Caco-2 (cell line): ENCODE data around the gene SETX. TPM values are rescaled to one million over a fixed set of nuclear protein-coding genes. Genes with fewer than 3 reads are reported as not detected.

Experiments used
- BruUV-seq: library from RNA; stranded (reverse); fragments of 400-500 nt; replicated peaks from 2 replicates; lab custom pipeline; 2021; lab: Mats Ljungman, UMichigan
- CTCF ChIA-PET: fragments of 300-600 bp; sonication (Branson Sonifier 250); formaldehyde crosslinking; loops from one replicate; lab custom pipeline; 2022; ENCODE audit warnings: antibody characterized with exemption; lab: Charles Lee
- POLR2A ChIA-PET: fragments of 300-600 bp; sonication (Branson Sonifier 250); formaldehyde crosslinking; loops from one replicate; lab custom pipeline; 2022; ENCODE audit warnings: antibody characterized with exemption; lab: Charles Lee
- DNase-seq, 2 experiments: peaks; one replicate each; pipeline versions ENCODE4 v3.0.0 to v3.0.0-alpha.2; 2020 to 2022
- H3K27me3 ChIP-seq: replicated peaks from 2 replicates; pipeline ENCODE4 v1.6.0; 2011; ENCODE audit warnings: low read length; ENCODE audit not compliant: control insufficient read depth, insufficient read depth
- H3K36me3 ChIP-seq: 2 replicates; pipeline ENCODE4 v1.5.1; 2011; ENCODE audit warnings: low read length; ENCODE audit not compliant: control insufficient read depth, insufficient read depth
- H3K4me1 ChIP-seq: fragments of 250-450 bp; sonication (Bioruptor Pico); 2 replicates; pipeline ENCODE4 v1.5.1; 2020; ENCODE audit warnings: mild to moderate bottlenecking
- H3K4me3 ChIP-seq: 2 replicates; pipeline ENCODE4 v1.5.1; 2011; ENCODE audit warnings: low read depth, mild to moderate bottlenecking, control low read depth, low read length
- H3K9me3 ChIP-seq: fragments of 250-450 bp; sonication (Bioruptor Pico); 2 replicates; pipeline ENCODE4 v1.5.1; 2020; ENCODE audit warnings: mild to moderate bottlenecking, moderate library complexity
- H3K27ac Mint-ChIP-seq: one replicate; pipeline ENCODE4 v1.8.0; 2022; ENCODE audit warnings: mixed read lengths; ENCODE audit not compliant: unreplicated experiment
- H3K27me3 Mint-ChIP-seq: one replicate; pipeline ENCODE4 v1.8.0; 2022; ENCODE audit warnings: mixed read lengths; ENCODE audit not compliant: insufficient read depth, unreplicated experiment
- H3K36me3 Mint-ChIP-seq: one replicate; pipeline ENCODE4 v1.8.0; 2022; ENCODE audit warnings: mild to moderate bottlenecking, mixed read lengths; ENCODE audit not compliant: insufficient read depth, unreplicated experiment
- H3K4me1 Mint-ChIP-seq: one replicate; pipeline ENCODE4 v1.8.0; 2022; ENCODE audit warnings: low read depth, mixed read lengths; ENCODE audit not compliant: unreplicated experiment
- H3K4me3 Mint-ChIP-seq: one replicate; pipeline ENCODE4 v1.8.0; 2022; ENCODE audit warnings: mild to moderate bottlenecking, moderate library complexity, mixed read lengths; ENCODE audit not compliant: unreplicated experiment
- H3K9me3 Mint-ChIP-seq: one replicate; pipeline ENCODE4 v1.8.0; 2022; ENCODE audit warnings: mixed read lengths; ENCODE audit not compliant: unreplicated experiment
- intact Hi-C: fragments of 100-400 bp; cut with micrococcal nuclease; formaldehyde crosslinking; loops from one replicate; pipeline ENCODE4 v1.10.0; 2022; ENCODE audit not compliant: unreplicated experiment
- total RNA-seq: library from RNA; stranded (reverse); gene quantifications from 2 replicates; pipeline ENCODE4 v1.2.3, GENCODE V29; 2022
- TF ChIP-seq, protein P1 (sequence below), 2 experiments: fragments of 200-600 bp in 1 of 2; IDR thresholded peaks; 1 replicate in 1 of 2; 2 replicates in 1 of 2; pipeline versions ENCODE4 v1.5.1 to v1.8.0; 2011 to 2022; ENCODE audit warnings: antibody characterized with exemption in 1 of 2, control low read depth in 1 of 2, inconsistent platforms in 1 of 2, low read depth in 1 of 2, low read length in 1 of 2, mild to moderate bottlenecking in 1 of 2, moderate library complexity in 1 of 2; ENCODE audit not compliant: insufficient read depth in 1 of 2, severe bottlenecking in 1 of 2, unreplicated experiment in 1 of 2

SETX gene
- total RNA-seq, 1 experiment from 2014 or later, result 31.1 TPM

DNA sequence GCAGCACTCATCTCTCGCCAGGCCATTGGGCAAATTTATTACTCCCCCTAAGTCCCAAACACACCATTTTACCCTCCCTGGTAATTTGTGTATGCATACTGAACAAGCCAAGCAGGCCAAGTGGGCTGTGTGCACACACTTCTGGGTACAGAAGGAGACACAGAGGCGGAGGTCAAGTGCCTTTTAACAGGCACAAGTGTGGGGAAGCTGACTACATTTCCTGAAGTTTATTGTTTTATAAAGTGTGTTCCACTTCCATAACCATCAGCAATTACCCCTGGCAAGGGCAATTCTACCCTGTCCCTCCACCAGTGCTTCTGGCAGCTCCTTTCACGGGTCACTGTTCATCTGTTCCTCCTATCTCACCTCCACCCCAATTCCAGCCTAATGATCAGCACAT lies 93.9 kb downstream of the SETX start:
- BruUV-seq, result no TSS peak
- Histone ChIP-seq H3K36me3 (peaks cover 1% of the 10 kb centered on the region), H3K27me3 (no peaks in the 10 kb centered on the region), H3K4me3 (no peak overlapping the region), H3K4me1 (no peaks in the 10 kb centered on the region), H3K9me3 (no peaks in the 10 kb centered on the region)
- TF ChIP-seq, protein P1, sequence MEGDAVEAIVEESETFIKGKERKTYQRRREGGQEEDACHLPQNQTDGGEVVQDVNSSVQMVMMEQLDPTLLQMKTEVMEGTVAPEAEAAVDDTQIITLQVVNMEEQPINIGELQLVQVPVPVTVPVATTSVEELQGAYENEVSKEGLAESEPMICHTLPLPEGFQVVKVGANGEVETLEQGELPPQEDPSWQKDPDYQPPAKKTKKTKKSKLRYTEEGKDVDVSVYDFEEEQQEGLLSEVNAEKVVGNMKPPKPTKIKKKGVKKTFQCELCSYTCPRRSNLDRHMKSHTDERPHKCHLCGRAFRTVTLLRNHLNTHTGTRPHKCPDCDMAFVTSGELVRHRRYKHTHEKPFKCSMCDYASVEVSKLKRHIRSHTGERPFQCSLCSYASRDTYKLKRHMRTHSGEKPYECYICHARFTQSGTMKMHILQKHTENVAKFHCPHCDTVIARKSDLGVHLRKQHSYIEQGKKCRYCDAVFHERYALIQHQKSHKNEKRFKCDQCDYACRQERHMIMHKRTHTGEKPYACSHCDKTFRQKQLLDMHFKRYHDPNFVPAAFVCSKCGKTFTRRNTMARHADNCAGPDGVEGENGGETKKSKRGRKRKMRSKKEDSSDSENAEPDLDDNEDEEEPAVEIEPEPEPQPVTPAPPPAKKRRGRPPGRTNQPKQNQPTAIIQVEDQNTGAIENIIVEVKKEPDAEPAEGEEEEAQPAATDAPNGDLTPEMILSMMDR (IDR thresholded peaks at IDR 0.05; ENCODE audit: insufficient read depth in 1 of 2, low read depth in 1 of 2, low read length in 1 of 2, severe bottlenecking in 1 of 2, unreplicated experiment in 1 of 2), result no peak
- intact Hi-C loops, result no loop called here
- H3K4me1 Mint-ChIP-seq, result no peaks in the 10 kb centered on the region
- H3K36me3 Mint-ChIP-seq, result peaks cover 42% of the 10 kb centered on the region
- CTCF ChIA-PET, result no interaction called here
- H3K4me3 Mint-ChIP-seq, result no peak overlapping the region
- H3K27ac Mint-ChIP-seq, result no peak overlapping the region
- no peak for DNase-seq
- no peaks in the 10 kb centered on the region for H3K27me3 Mint-ChIP-seq
- POLR2A ChIA-PET, result no interaction called here
- H3K9me3 Mint-ChIP-seq, result no peaks in the 10 kb centered on the region

DNA sequence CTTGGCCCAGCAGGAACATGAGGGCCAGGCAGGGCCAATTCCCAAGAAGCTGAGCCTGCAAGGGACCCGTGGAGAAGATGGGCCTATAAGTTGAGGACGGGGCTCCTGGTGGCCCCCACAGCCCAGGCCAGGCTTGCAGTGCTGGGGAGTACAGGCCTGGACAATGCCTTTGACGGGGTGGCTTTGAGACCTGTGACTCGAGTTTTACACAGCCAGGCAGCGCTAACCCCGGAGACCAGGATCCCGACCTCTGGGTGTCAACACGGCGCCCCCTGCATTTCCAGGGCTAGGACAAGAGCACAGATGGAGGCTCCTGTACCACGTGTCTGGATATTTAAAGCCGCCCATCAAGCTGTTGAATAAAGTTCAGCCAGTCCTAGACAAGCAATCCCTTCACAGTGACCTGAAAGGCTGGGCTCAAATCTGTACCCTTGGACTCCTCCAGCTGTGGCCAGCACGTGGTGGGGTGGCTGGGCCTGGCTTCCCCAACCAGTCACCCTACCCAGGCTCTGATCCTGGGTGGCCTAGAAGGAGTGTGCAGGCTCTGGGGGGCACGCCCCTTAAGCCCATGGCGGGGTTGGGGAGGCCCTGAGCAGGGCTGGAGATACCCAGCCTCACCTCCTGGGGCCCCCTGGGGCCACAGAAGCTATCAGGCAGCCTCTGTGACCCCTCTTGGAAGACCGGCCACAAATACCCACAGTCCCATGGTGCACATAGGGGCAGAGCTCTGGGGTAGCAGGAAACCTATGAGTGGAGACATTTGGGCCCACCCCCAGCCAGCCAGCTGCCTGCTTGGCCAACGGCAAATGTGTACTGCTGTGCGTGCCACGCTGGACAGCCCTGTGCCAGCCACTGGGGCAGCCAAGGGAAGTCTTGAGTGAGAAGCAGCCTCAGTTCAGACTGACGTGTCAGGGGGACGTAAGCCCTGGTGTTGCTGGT lies 104.2 kb downstream of the SETX start:
- TF ChIP-seq, protein P1 (IDR thresholded peaks at IDR 0.05; ENCODE audit: insufficient read depth in 1 of 2, low read depth in 1 of 2, low read length in 1 of 2, severe bottlenecking in 1 of 2, unreplicated experiment in 1 of 2), result no peak
- Histone ChIP-seq H3K9me3 (peaks cover 6% of the 10 kb centered on the region; the same call in 1 of the 2 replicates), H3K36me3 (no peaks in the 10 kb centered on the region), H3K27me3 (no peaks in the 10 kb centered on the region), H3K4me3 (no peak overlapping the region), H3K4me1 (no peaks in the 10 kb centered on the region)
- intact Hi-C loops, result loop anchor here (5.0 kb wide), 1 partner anchor 488 kb away; no protein-coding TSS in a partner anchor
- DNase-seq, result peak in 1 of 2 experiments; percentile 14
- no peak overlapping the region for H3K27ac Mint-ChIP-seq
- BruUV-seq, result no TSS peak
- no peaks in the 10 kb centered on the region for H3K9me3 Mint-ChIP-seq
- ChIA-PET CTCF (no interaction called here), POLR2A (interaction anchor here (0.5 kb wide), 1 partner anchor 118 kb away, joined by 3 read pairs; no protein-coding TSS in a partner anchor)
- no peaks in the 10 kb centered on the region for H3K36me3 Mint-ChIP-seq
- H3K4me1 Mint-ChIP-seq, result no peaks in the 10 kb centered on the region
- H3K27me3 Mint-ChIP-seq, result no peaks in the 10 kb centered on the region
- no peak overlapping the region for H3K4me3 Mint-ChIP-seq

DNA sequence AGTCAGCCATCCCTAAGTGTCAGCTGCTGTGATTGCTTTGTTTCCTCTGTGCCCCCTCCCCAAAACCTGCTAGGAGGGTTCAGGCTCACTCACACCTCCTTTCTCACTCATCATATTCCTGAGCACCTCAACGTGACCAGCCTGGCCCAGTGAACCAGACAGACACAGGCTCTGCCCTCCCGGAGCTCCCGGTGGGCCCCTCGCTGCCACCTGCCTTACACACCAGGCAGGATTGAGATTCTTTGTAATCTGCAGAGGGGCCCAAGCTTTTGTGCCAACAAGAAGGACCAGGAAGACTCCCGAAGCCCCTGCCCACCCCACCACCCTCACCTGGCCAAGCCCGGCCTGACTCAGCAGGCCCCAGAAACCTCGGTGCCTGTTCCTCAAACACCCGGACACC lies 105.1 kb downstream of the SETX start:
- Histone ChIP-seq H3K4me1 (no peaks in the 10 kb centered on the region), H3K27me3 (no peaks in the 10 kb centered on the region), H3K36me3 (no peaks in the 10 kb centered on the region), H3K4me3 (no peak overlapping the region), H3K9me3 (peaks cover 6% of the 10 kb centered on the region; the same call in 1 of the 2 replicates)
- H3K4me1 Mint-ChIP-seq, result no peaks in the 10 kb centered on the region
- CTCF ChIA-PET, result no interaction called here
- H3K36me3 Mint-ChIP-seq, result no peaks in the 10 kb centered on the region
- DNase-seq, result no peak
- H3K4me3 Mint-ChIP-seq, result no peak overlapping the region
- no peaks in the 10 kb centered on the region for H3K9me3 Mint-ChIP-seq
- no peak overlapping the region for H3K27ac Mint-ChIP-seq
- H3K27me3 Mint-ChIP-seq, result no peaks in the 10 kb centered on the region
- no TSS peak for BruUV-seq
- TF ChIP-seq, protein P1 (IDR thresholded peaks at IDR 0.05; ENCODE audit: insufficient read depth in 1 of 2, low read depth in 1 of 2, low read length in 1 of 2, severe bottlenecking in 1 of 2, unreplicated experiment in 1 of 2), result no peak
- intact Hi-C loops, result loop anchor here (5.0 kb wide), 1 partner anchor 487 kb away; no protein-coding TSS in a partner anchor
- POLR2A ChIA-PET, result no interaction called here
